H1 (cell line): ENCODE results near the gene MOB3C. TPM values are rescaled to one million over a fixed set of nuclear protein-coding genes. Genes with fewer than 3 reads are reported as not detected.

Experiments
- ATF2 ChIP-seq: IDR thresholded peaks from 2 replicates; pipeline ENCODE4 v1.6.1; 2012; ENCODE audit warnings: low read length, inconsistent platforms
- EGR1 ChIP-seq: IDR thresholded peaks from 2 replicates; pipeline ENCODE4 v1.6.1; 2011; ENCODE audit warnings: low read depth, low read length, borderline replicate concordance
- GTF2F1 ChIP-seq: IDR thresholded peaks from 2 replicates; pipeline ENCODE4 v1.6.1; 2012; ENCODE audit warnings: low read depth, low read length, improper control_type of control experiment, borderline replicate concordance
- KDM5A ChIP-seq: fragments of 200-600 bp; IDR thresholded peaks from 2 replicates; pipeline ENCODE4 v1.7.1; 2012; ENCODE audit warnings: mild to moderate bottlenecking, low read length, inconsistent platforms, mixed read lengths
- PHF8 ChIP-seq: fragments of 200-600 bp; sonication (generic); conservative IDR thresholded peaks from 2 replicates; pipeline ENCODE4 v1.7.1; 2012; ENCODE audit warnings: low read depth, mild to moderate bottlenecking, inconsistent platforms, low read length, moderate library complexity
- POLR2A ChIP-seq, 2 experiments: IDR thresholded peaks; 1 replicate in 1 of 2; 2 replicates in 1 of 2; pipeline ENCODE4 v1.6.1; 2011; ENCODE audit warnings: low read depth in 2 of 2, low read length in 2 of 2, mild to moderate bottlenecking in 2 of 2; ENCODE audit errors: control extremely low read depth in 1 of 2
- SP1 ChIP-seq: IDR thresholded peaks from 2 replicates; pipeline ENCODE4 v1.6.1; 2011; ENCODE audit warnings: low read depth, low read length
- SUZ12 ChIP-seq: fragments of 200-600 bp; sonication (generic); IDR thresholded peaks from 2 replicates; pipeline ENCODE4 v1.6.1; 2012; ENCODE audit warnings: mild to moderate bottlenecking, inconsistent platforms, low read length, moderate library complexity, mixed read lengths
- TBP ChIP-seq: IDR thresholded peaks from 2 replicates; pipeline ENCODE4 v1.6.1; 2011; ENCODE audit warnings: low read depth, low read length, improper control_type of control experiment
- YY1 ChIP-seq: IDR thresholded peaks from 2 replicates; pipeline ENCODE4 v1.6.1; 2011; ENCODE audit warnings: low read depth, mild to moderate bottlenecking, low read length
- polyA plus RNA-seq, 7 experiments: library from polyadenylated mRNA; depleted of rRNA in 3 of 7; stranded (reverse) in 5 of 7; unstranded in 2 of 7; fragments of >200 nt in 5 of 7; fragments of 200-250 nt in 2 of 7; gene quantifications; 1 replicate in 5 of 7; 2 replicates in 1 of 7; 4 replicates in 1 of 7; pipeline versions ENCODE4 v1.2.1 to v1.2.3, GENCODE V29; 2011 to 2013; ENCODE audit warnings: missing spikeins in 2 of 7, mixed read lengths in 2 of 7
- total RNA-seq: library from RNA; stranded (reverse); fragmentation: NEBNext Ultra II Directional; extraction: Animal tissue kit (Norgen Biotek cat#: 25700); gene quantifications from 2 replicates; pipeline ENCODE4 v1.2.1, GENCODE V29; 2021

Gene MOB3C
- total and polyA plus RNA-seq, 2 of the 8 experiments (the other 6 are each of a cell fraction or from before 2014, with no cell fraction given), result 5.8 to 6.6 TPM

- TF ChIP-seq ATF2, result no peak
- TF ChIP-seq GTF2F1, result no peak
- TF ChIP-seq KDM5A, result no peak
- TF ChIP-seq TBP, result no peak
- TF ChIP-seq SUZ12, result no peak
- no peak for TF ChIP-seq SP1
- TF ChIP-seq PHF8, result no peak
- no peak for TF ChIP-seq EGR1
- TF ChIP-seq YY1, result no peak
- TF ChIP-seq POLR2A (IDR thresholded peaks at IDR 0.05; ENCODE audit: control extremely low read depth in 1 of 2, low read depth in 2 of 2, low read length in 2 of 2), result no peak
Observed at GRCh38 chr1:46623743-46624644, 7.4 kb upstream of the MOB3C start (continued).
